ENCODE data around the gene PLA1A.

The PLA1A gene

DNA sequence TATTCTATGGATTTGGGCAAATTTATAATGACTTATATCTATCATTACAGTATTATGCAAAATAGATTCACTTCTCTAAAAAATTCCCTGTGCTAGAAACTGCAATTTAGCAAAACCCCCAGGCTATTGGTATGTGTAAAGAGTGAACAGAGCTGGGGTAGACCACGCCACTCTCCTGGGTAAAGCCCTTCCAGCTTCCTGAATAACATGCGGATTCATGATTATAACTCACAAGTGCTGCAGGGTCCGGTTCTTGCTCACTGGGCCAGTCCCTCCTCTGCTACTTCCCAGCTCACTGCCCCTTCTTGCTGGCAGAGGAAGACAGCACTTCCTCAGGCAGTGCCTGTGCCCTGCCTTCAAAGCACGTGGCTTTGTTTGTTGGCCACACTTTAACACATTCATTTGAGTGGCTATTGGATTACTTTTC, 42.4 kb upstream of the PLA1A start:
- POLR2A ChIA-PET: interaction anchor here (0.7 kb wide), 1 partner anchor 14 kb away, joined by 3 read pairs; no protein-coding TSS in a partner anchor
- Histone ChIP-seq H3K27me3 (replicated peaks in 2 of 5; ENCODE audit: control insufficient read depth in 4 of 5, insufficient read depth in 5 of 5, low read length in 4 of 5) (no peaks in the 10 kb centered on the region), H3K27ac (ENCODE audit: insufficient read depth in 1 of 2, low read depth in 1 of 2, low read length in 2 of 2, poor library complexity in 1 of 2, severe bottlenecking in 2 of 2) (no peak overlapping the region), H3K9me3 (ENCODE audit: control extremely low read depth in 1 of 5, control insufficient read depth in 4 of 5, insufficient read depth in 2 of 5, low read depth in 1 of 5, low read length in 4 of 5) (no peaks in the 10 kb centered on the region), H3K4me3 (ENCODE audit: control insufficient read depth in 1 of 7, extremely low read depth in 1 of 7, insufficient read depth in 4 of 7, low read depth in 2 of 7, low read length in 6 of 7) (no peak overlapping the region), H3K4me1 (ENCODE audit: control extremely low read depth in 1 of 4, control insufficient read depth in 4 of 4, insufficient read depth in 4 of 4, low read length in 3 of 4) (peaks cover 0 to 36% (median 24%) of the 10 kb centered on the region in 4 experiments), H3K36me3 (ENCODE audit: control insufficient read depth in 4 of 4, insufficient read depth in 4 of 4, low read length in 3 of 4) (no peaks in the 10 kb centered on the region)
- WGBS (ENCODE audit: insufficient coverage): 14% methylated on average over 4 of the region's 4 CpGs
- CTCF ChIA-PET: interaction anchor here (1.2 kb wide), 1 partner anchor 51 kb away, joined by 3 read pairs; no protein-coding TSS in a partner anchor
- DNase-seq: peak in 2 of 3 donors; percentile 28 to 30

DNA sequence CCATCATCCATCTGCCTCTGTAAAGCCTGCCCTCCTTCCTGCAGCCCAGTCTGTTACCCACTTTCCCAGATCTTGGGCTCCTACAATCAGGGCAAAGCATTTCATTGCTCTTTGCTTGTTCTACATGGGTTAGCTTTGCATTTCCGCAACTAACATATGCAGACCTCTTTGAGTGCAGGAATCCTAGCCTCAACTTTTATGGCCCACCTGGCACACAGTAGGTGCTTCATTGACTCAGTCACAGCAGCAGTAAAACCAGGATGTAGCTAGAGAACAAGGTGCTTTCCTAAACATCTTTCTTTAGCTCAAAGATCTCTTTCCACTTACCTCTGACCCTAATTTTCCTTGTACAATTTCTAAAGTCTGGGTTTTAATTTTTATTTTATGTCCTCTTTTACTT, 41.8 kb upstream of the PLA1A start:
- 100% methylated on average over 1 of the region's 1 CpG for WGBS (ENCODE audit: insufficient coverage)
- Histone ChIP-seq H3K4me1 (ENCODE audit: control extremely low read depth in 1 of 4, control insufficient read depth in 4 of 4, insufficient read depth in 4 of 4, low read length in 3 of 4) (peaks cover 0 to 36% (median 24%) of the 10 kb centered on the region in 4 experiments), H3K9me3 (ENCODE audit: control extremely low read depth in 1 of 5, control insufficient read depth in 4 of 5, insufficient read depth in 2 of 5, low read depth in 1 of 5, low read length in 4 of 5) (no peaks in the 10 kb centered on the region), H3K36me3 (ENCODE audit: control insufficient read depth in 4 of 4, insufficient read depth in 4 of 4, low read length in 3 of 4) (no peaks in the 10 kb centered on the region), H3K27ac (ENCODE audit: insufficient read depth in 1 of 2, low read depth in 1 of 2, low read length in 2 of 2, poor library complexity in 1 of 2, severe bottlenecking in 2 of 2) (no peak overlapping the region), H3K27me3 (replicated peaks in 2 of 5; ENCODE audit: control insufficient read depth in 4 of 5, insufficient read depth in 5 of 5, low read length in 4 of 5) (no peaks in the 10 kb centered on the region), H3K4me3 (ENCODE audit: control insufficient read depth in 1 of 7, extremely low read depth in 1 of 7, insufficient read depth in 4 of 7, low read depth in 2 of 7, low read length in 6 of 7) (no peak overlapping the region)
- ChIA-PET CTCF (interaction anchor here (1.2 to 1.4 kb wide), 2 partner anchors 32 to 51 kb away, joined by 3 read pairs; no protein-coding TSS in a partner anchor), POLR2A (interaction anchor here (0.6 kb wide), 1 partner anchor 9 kb away, joined by 7 read pairs; no protein-coding TSS in a partner anchor)
- no peak for DNase-seq

GRCh38 chr3:119557192-119557876, 40.4 kb upstream of the PLA1A start:
- WGBS (ENCODE audit: insufficient coverage): 95% methylated on average over 7 of the region's 7 CpGs
- no peak overlapping the region for H3K27ac ChIP-seq (ENCODE audit: insufficient read depth in 1 of 2, low read depth in 1 of 2, low read length in 2 of 2, poor library complexity in 1 of 2, severe bottlenecking in 2 of 2)
- H3K36me3 ChIP-seq (ENCODE audit: control insufficient read depth in 4 of 4, insufficient read depth in 4 of 4, low read length in 3 of 4): no peaks in the 10 kb centered on the region
- DNase-seq: no peak
- ChIA-PET CTCF (interaction anchor here (0.9 to 1.4 kb wide), 5 partner anchors 10 to 43 kb away, joined by 3 to 8 read pairs (median 3); no protein-coding TSS in a partner anchor), POLR2A (no interaction called here)
- no peaks in the 10 kb centered on the region for H3K9me3 ChIP-seq (ENCODE audit: control extremely low read depth in 1 of 5, control insufficient read depth in 4 of 5, insufficient read depth in 2 of 5, low read depth in 1 of 5, low read length in 4 of 5)
- no peak overlapping the region for H3K4me3 ChIP-seq (ENCODE audit: control insufficient read depth in 1 of 7, extremely low read depth in 1 of 7, insufficient read depth in 4 of 7, low read depth in 2 of 7, low read length in 6 of 7)
- peaks cover 0 to 36% (median 26%) of the 10 kb centered on the region in 4 experiments for H3K4me1 ChIP-seq (ENCODE audit: control extremely low read depth in 1 of 4, control insufficient read depth in 4 of 4, insufficient read depth in 4 of 4, low read length in 3 of 4)
- no peaks in the 10 kb centered on the region for H3K27me3 ChIP-seq (replicated peaks in 2 of 5; ENCODE audit: control insufficient read depth in 4 of 5, insufficient read depth in 5 of 5, low read length in 4 of 5)

GRCh38 chr3:119557877-119558269, 39.8 kb upstream of the PLA1A start:
- no peaks in the 10 kb centered on the region for H3K36me3 ChIP-seq (ENCODE audit: control insufficient read depth in 4 of 4, insufficient read depth in 4 of 4, low read length in 3 of 4)
- no peak overlapping the region for H3K4me3 ChIP-seq (ENCODE audit: control insufficient read depth in 1 of 7, extremely low read depth in 1 of 7, insufficient read depth in 4 of 7, low read depth in 2 of 7, low read length in 6 of 7)
- H3K4me1 ChIP-seq (ENCODE audit: control extremely low read depth in 1 of 4, control insufficient read depth in 4 of 4, insufficient read depth in 4 of 4, low read length in 3 of 4): peaks cover 0 to 36% (median 29%) of the 10 kb centered on the region in 4 experiments
- whole genome bisulfite sequencing (ENCODE audit: insufficient coverage): 60% methylated on average over 3 of the region's 3 CpGs
- H3K27ac ChIP-seq (ENCODE audit: insufficient read depth in 1 of 2, low read depth in 1 of 2, low read length in 2 of 2, poor library complexity in 1 of 2, severe bottlenecking in 2 of 2): no peak overlapping the region
- POLR2A ChIA-PET: no interaction called here
- DNase-seq: no peak
- no peaks in the 10 kb centered on the region for H3K9me3 ChIP-seq (ENCODE audit: control extremely low read depth in 1 of 5, control insufficient read depth in 4 of 5, insufficient read depth in 2 of 5, low read depth in 1 of 5, low read length in 4 of 5)
- H3K27me3 ChIP-seq (replicated peaks in 2 of 5; ENCODE audit: control insufficient read depth in 4 of 5, insufficient read depth in 5 of 5, low read length in 4 of 5): no peaks in the 10 kb centered on the region
- CTCF ChIA-PET: interaction anchor here (0.9 to 1.4 kb wide), 4 partner anchors 9 to 42 kb away, joined by 3 to 8 read pairs (median 3); no protein-coding TSS in a partner anchor

- H3K36me3 ChIP-seq (ENCODE audit: control insufficient read depth in 4 of 4, insufficient read depth in 4 of 4, low read length in 3 of 4): no peaks in the 10 kb centered on the region
- no peaks in the 10 kb centered on the region for H3K27me3 ChIP-seq (replicated peaks in 2 of 5; ENCODE audit: control insufficient read depth in 4 of 5, insufficient read depth in 5 of 5, low read length in 4 of 5)
- ChIA-PET CTCF (interaction anchor here (0.6 to 2.0 kb wide), 5 partner anchors 13 to 217 kb away, joined by 3 to 11 read pairs (median 4); partner anchors contain the start of gene PLA1A), POLR2A (no interaction called here)
- H3K4me3 ChIP-seq (ENCODE audit: control insufficient read depth in 1 of 7, extremely low read depth in 1 of 7, insufficient read depth in 4 of 7, low read depth in 2 of 7, low read length in 6 of 7): no peak overlapping the region
- H3K27ac ChIP-seq (ENCODE audit: insufficient read depth in 1 of 2, low read depth in 1 of 2, low read length in 2 of 2, poor library complexity in 1 of 2, severe bottlenecking in 2 of 2): peak overlapping the region in 1 of 2 experiments; percentile 16
- H3K4me1 ChIP-seq (ENCODE audit: control extremely low read depth in 1 of 4, control insufficient read depth in 4 of 4, insufficient read depth in 4 of 4, low read length in 3 of 4): peaks cover 0 to 36% (median 29%) of the 10 kb centered on the region in 4 experiments
- no peaks in the 10 kb centered on the region for H3K9me3 ChIP-seq (ENCODE audit: control extremely low read depth in 1 of 5, control insufficient read depth in 4 of 5, insufficient read depth in 2 of 5, low read depth in 1 of 5, low read length in 4 of 5)
- 100% methylated on average over 4 of the region's 9 CpGs for WGBS (ENCODE audit: insufficient coverage)
- DNase-seq: no peak
These were observed 38.9 kb upstream of the PLA1A start for GRCh38 chr3:119558626-119559317.

- H3K27me3 ChIP-seq (replicated peaks in 2 of 5; ENCODE audit: control insufficient read depth in 4 of 5, insufficient read depth in 5 of 5, low read length in 4 of 5): no peaks in the 10 kb centered on the region
- no peaks in the 10 kb centered on the region for H3K9me3 ChIP-seq (ENCODE audit: control extremely low read depth in 1 of 5, control insufficient read depth in 4 of 5, insufficient read depth in 2 of 5, low read depth in 1 of 5, low read length in 4 of 5)
- ChIA-PET CTCF (interaction anchor here (0.8 to 2.0 kb wide), 11 partner anchors 9 to 121 kb away, joined by 3 to 11 read pairs (median 3); partner anchors contain the start of gene PLA1A), POLR2A (no interaction called here)
- peak; percentile 80 to 91 (median 90) for DNase-seq
- peak within 1 kb of the TSS in 1 of 7 experiments; percentile 31 for H3K4me3 ChIP-seq (ENCODE audit: control insufficient read depth in 1 of 7, extremely low read depth in 1 of 7, insufficient read depth in 4 of 7, low read depth in 2 of 7, low read length in 6 of 7)
- H3K27ac ChIP-seq (ENCODE audit: insufficient read depth in 1 of 2, low read depth in 1 of 2, low read length in 2 of 2, poor library complexity in 1 of 2, severe bottlenecking in 2 of 2): peak within 1 kb of the TSS in 1 of 2 experiments; percentile 16
- H3K36me3 ChIP-seq (ENCODE audit: control insufficient read depth in 4 of 4, insufficient read depth in 4 of 4, low read length in 3 of 4): no peaks in the 10 kb centered on the region
- 40% methylated on average over 1 of the region's 7 CpGs for WGBS (ENCODE audit: insufficient coverage)
- H3K4me1 ChIP-seq (ENCODE audit: control extremely low read depth in 1 of 4, control insufficient read depth in 4 of 4, insufficient read depth in 4 of 4, low read length in 3 of 4): peaks cover 0 to 32% (median 26%) of the 10 kb centered on the region in 4 experiments
These were observed 38.2 kb upstream of the PLA1A start, which contains the start of gene CD80 for GRCh38 chr3:119559441-119559963. Gene CD80, minus strand, starts transcription at chr3:119559614. Its CDS starts 1,886 bp downstream, at chr3:119557728.
